ENCODE data around the gene KCNQ5.

The KCNQ5 gene

GRCh38 chr6:72849346-72849745 is 227.5 kb downstream of the KCNQ5 start:
- H3K4me1 ChIP-seq (ENCODE audit: control insufficient read depth in 1 of 2, insufficient read depth in 2 of 2, low read length in 2 of 2), result no peaks in the 10 kb centered on the region
- H3K4me3 ChIP-seq (ENCODE audit: low read depth, low read length), result no peak overlapping the region
- H2BK12ac ChIP-seq (ENCODE audit: low read length), result no peak overlapping the region
- no peak overlapping the region for H2BK5ac ChIP-seq (ENCODE audit: low read depth, low read length, poor library complexity)
- no peak overlapping the region for H3K14ac ChIP-seq (ENCODE audit: low read length)
- no peaks in the 10 kb centered on the region for H3K79me2 ChIP-seq (ENCODE audit: control insufficient read depth, insufficient read depth, low read length, poor library complexity)
- H3K9me3 ChIP-seq (ENCODE audit: insufficient read depth, low read depth, low read length), result no peaks in the 10 kb centered on the region
- no peak overlapping the region for H3K4ac ChIP-seq (ENCODE audit: low read depth, low read length)
- no peaks in the 10 kb centered on the region for H3K79me1 ChIP-seq (ENCODE audit: low read length)
- no peak overlapping the region for H4K8ac ChIP-seq (ENCODE audit: low read depth, low read length)
- no peak for DNase-seq
- H3K36me3 ChIP-seq (ENCODE audit: control insufficient read depth in 1 of 2, insufficient read depth in 2 of 2, low read length in 2 of 2), result no peaks in the 10 kb centered on the region
- H2AK5ac ChIP-seq (ENCODE audit: low read length), result no peak overlapping the region
- no peak overlapping the region for H3K27ac ChIP-seq (ENCODE audit: low read depth, low read length)
- H3K4me2 ChIP-seq (ENCODE audit: low read length), result no peak overlapping the region
- no peak overlapping the region for H2BK120ac ChIP-seq (ENCODE audit: insufficient read depth, low read length, poor library complexity)
- no peak overlapping the region for H3K9ac ChIP-seq (ENCODE audit: low read length)
- H3K27me3 ChIP-seq (ENCODE audit: insufficient read depth, low read length), result no peaks in the 10 kb centered on the region
- H3K23ac ChIP-seq (ENCODE audit: low read length), result no peak overlapping the region
- no peak overlapping the region for H4K91ac ChIP-seq (ENCODE audit: low read depth, low read length)
- no peak overlapping the region for H2AFZ ChIP-seq (ENCODE audit: insufficient read depth, low read length, poor library complexity)
- no peak overlapping the region for H4K12ac ChIP-seq (ENCODE audit: low read depth, low read length)
- no peak overlapping the region for H3K18ac ChIP-seq (ENCODE audit: low read length)

- Histone ChIP-seq H3K14ac (ENCODE audit: low read length) (no peak overlapping the region), H4K91ac (ENCODE audit: low read depth, low read length) (no peak overlapping the region), H3K4ac (ENCODE audit: low read depth, low read length) (no peak overlapping the region), H4K8ac (ENCODE audit: low read depth, low read length) (no peak overlapping the region), H3K9ac (ENCODE audit: low read length) (no peak overlapping the region), H3K4me1 (ENCODE audit: control insufficient read depth in 1 of 2, insufficient read depth in 2 of 2, low read length in 2 of 2) (no peaks in the 10 kb centered on the region), H3K79me1 (ENCODE audit: low read length) (no peaks in the 10 kb centered on the region), H3K79me2 (ENCODE audit: control insufficient read depth, insufficient read depth, low read length, poor library complexity) (no peaks in the 10 kb centered on the region), H3K36me3 (ENCODE audit: control insufficient read depth in 1 of 2, insufficient read depth in 2 of 2, low read length in 2 of 2) (no peaks in the 10 kb centered on the region), H3K4me3 (ENCODE audit: low read depth, low read length) (no peak overlapping the region), H3K9me3 (ENCODE audit: insufficient read depth, low read depth, low read length) (no peaks in the 10 kb centered on the region), H3K27me3 (ENCODE audit: insufficient read depth, low read length) (no peaks in the 10 kb centered on the region), H3K23ac (ENCODE audit: low read length) (no peak overlapping the region), H4K12ac (ENCODE audit: low read depth, low read length) (no peak overlapping the region), H2BK12ac (ENCODE audit: low read length) (no peak overlapping the region), H3K18ac (ENCODE audit: low read length) (no peak overlapping the region), H2BK120ac (ENCODE audit: insufficient read depth, low read length, poor library complexity) (no peak overlapping the region), H2AFZ (ENCODE audit: insufficient read depth, low read length, poor library complexity) (no peak overlapping the region), H2BK5ac (ENCODE audit: low read depth, low read length, poor library complexity) (no peak overlapping the region), H3K27ac (ENCODE audit: low read depth, low read length) (no peak overlapping the region), H2AK5ac (ENCODE audit: low read length) (no peak overlapping the region), H3K4me2 (ENCODE audit: low read length) (no peak overlapping the region)
- WGBS (ENCODE audit: extremely low coverage, insufficient coverage, insufficient read length), result no CpG with 5 or more reads among the region's 2 CpGs
- no peak for DNase-seq
These were observed 228.2 kb downstream of the KCNQ5 start for GRCh38 chr6:72850040-72850439.

DNA sequence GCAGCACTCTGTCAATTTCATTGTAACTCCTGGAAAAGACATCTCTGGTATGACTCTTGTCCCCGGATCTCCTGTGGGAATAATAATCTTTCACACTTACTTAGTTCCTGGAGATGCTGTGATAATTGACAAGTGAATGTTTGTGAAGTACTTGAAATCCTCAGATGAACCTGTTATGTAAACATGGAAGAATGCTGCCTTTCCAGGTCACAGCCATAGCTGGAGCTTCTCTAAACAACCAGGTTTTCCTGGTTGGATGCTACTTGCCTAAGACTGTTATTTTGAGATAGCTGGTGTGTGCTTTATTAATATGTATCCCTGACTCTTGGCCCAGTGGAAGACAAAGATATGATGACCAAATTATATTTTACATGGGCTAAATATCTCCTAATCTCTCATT is 228.6 kb downstream of the KCNQ5 start:
- WGBS (ENCODE audit: extremely low coverage, insufficient coverage, insufficient read length), result no CpG with 5 or more reads among the region's 1 CpG
- Histone ChIP-seq H3K27me3 (ENCODE audit: insufficient read depth, low read length) (no peaks in the 10 kb centered on the region), H3K4me2 (ENCODE audit: low read length) (no peak overlapping the region), H3K18ac (ENCODE audit: low read length) (no peak overlapping the region), H2BK5ac (ENCODE audit: low read depth, low read length, poor library complexity) (no peak overlapping the region), H2BK12ac (ENCODE audit: low read length) (no peak overlapping the region), H3K36me3 (ENCODE audit: control insufficient read depth in 1 of 2, insufficient read depth in 2 of 2, low read length in 2 of 2) (no peaks in the 10 kb centered on the region), H3K9me3 (ENCODE audit: insufficient read depth, low read depth, low read length) (no peaks in the 10 kb centered on the region), H4K91ac (ENCODE audit: low read depth, low read length) (no peak overlapping the region), H3K23ac (ENCODE audit: low read length) (no peak overlapping the region), H2AFZ (ENCODE audit: insufficient read depth, low read length, poor library complexity) (no peak overlapping the region), H4K8ac (ENCODE audit: low read depth, low read length) (no peak overlapping the region), H3K4ac (ENCODE audit: low read depth, low read length) (no peak overlapping the region), H3K9ac (ENCODE audit: low read length) (no peak overlapping the region), H2BK120ac (ENCODE audit: insufficient read depth, low read length, poor library complexity) (no peak overlapping the region), H3K14ac (ENCODE audit: low read length) (no peak overlapping the region), H3K79me1 (ENCODE audit: low read length) (no peaks in the 10 kb centered on the region), H3K4me1 (ENCODE audit: control insufficient read depth in 1 of 2, insufficient read depth in 2 of 2, low read length in 2 of 2) (no peaks in the 10 kb centered on the region), H3K4me3 (ENCODE audit: low read depth, low read length) (no peak overlapping the region), H3K79me2 (ENCODE audit: control insufficient read depth, insufficient read depth, low read length, poor library complexity) (no peaks in the 10 kb centered on the region), H2AK5ac (ENCODE audit: low read length) (no peak overlapping the region), H4K12ac (ENCODE audit: low read depth, low read length) (no peak overlapping the region), H3K27ac (ENCODE audit: low read depth, low read length) (no peak overlapping the region)
- DNase-seq, result peak; percentile 56 to 81

DNA sequence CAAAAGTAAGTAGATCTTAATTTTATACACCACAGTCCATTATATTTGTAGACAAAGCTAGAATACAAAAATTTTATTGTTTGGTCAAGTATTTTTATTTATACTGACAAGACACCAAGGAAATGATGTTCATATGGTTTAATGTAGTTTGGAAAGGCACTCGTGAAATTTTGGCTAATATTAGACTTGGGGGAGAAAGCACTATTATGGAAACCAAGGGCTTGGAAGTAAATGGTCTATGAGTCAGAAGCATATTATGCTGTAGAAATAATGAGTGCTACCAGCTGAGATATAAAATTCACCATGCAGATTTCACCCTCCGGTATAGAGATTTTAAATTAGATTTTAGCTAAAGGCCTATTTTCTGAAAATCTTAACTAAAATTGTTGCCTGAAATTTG is 233.6 kb downstream of the KCNQ5 start:
- Histone ChIP-seq H3K4ac (ENCODE audit: low read depth, low read length) (no peak overlapping the region), H3K9ac (ENCODE audit: low read length) (no peak overlapping the region), H3K79me1 (ENCODE audit: low read length) (peaks cover 2% of the 10 kb centered on the region), H3K27ac (ENCODE audit: low read depth, low read length) (no peak overlapping the region), H2AFZ (ENCODE audit: insufficient read depth, low read length, poor library complexity) (no peak overlapping the region), H2BK5ac (ENCODE audit: low read depth, low read length, poor library complexity) (no peak overlapping the region), H3K18ac (ENCODE audit: low read length) (no peak overlapping the region), H3K23ac (ENCODE audit: low read length) (no peak overlapping the region), H4K8ac (ENCODE audit: low read depth, low read length) (no peak overlapping the region), H3K4me1 (ENCODE audit: control insufficient read depth in 1 of 2, insufficient read depth in 2 of 2, low read length in 2 of 2) (peaks cover 4% of the 10 kb centered on the region in 2 experiments), H3K27me3 (ENCODE audit: insufficient read depth, low read length) (no peaks in the 10 kb centered on the region), H3K14ac (ENCODE audit: low read length) (no peak overlapping the region), H4K12ac (ENCODE audit: low read depth, low read length) (no peak overlapping the region), H2AK5ac (ENCODE audit: low read length) (no peak overlapping the region), H3K4me3 (ENCODE audit: low read depth, low read length) (no peak overlapping the region), H3K36me3 (ENCODE audit: control insufficient read depth in 1 of 2, insufficient read depth in 2 of 2, low read length in 2 of 2) (no peaks in the 10 kb centered on the region), H2BK120ac (ENCODE audit: insufficient read depth, low read length, poor library complexity) (no peak overlapping the region), H3K4me2 (ENCODE audit: low read length) (no peak overlapping the region), H3K9me3 (ENCODE audit: insufficient read depth, low read depth, low read length) (no peaks in the 10 kb centered on the region), H3K79me2 (ENCODE audit: control insufficient read depth, insufficient read depth, low read length, poor library complexity) (no peaks in the 10 kb centered on the region), H4K91ac (ENCODE audit: low read depth, low read length) (no peak overlapping the region), H2BK12ac (ENCODE audit: low read length) (no peak overlapping the region)
- DNase-seq, result no peak
- no CpG with 5 or more reads among the region's 2 CpGs for WGBS (ENCODE audit: extremely low coverage, insufficient coverage, insufficient read length)
